ENCODE data around the gene NMB.
"Not testable (repeated sequence)": the region's sequence is repeated elsewhere in the genome, so short reads cannot be mapped to it uniquely, and the experiment has no call there.

The NMB gene

GRCh38 chr15:84658080-84658787 lies at the start of gene NMB:
Gene NMB, minus strand, starts transcription at chr15:84658199. Its CDS starts 47 bp downstream, at chr15:84658152.
- peak; percentile 57 for DNase-seq (ENCODE audit: low spot score)

GRCh38 chr15:84703808-84704207 lies 45.8 kb upstream of the NMB start:
- no peak for DNase-seq (ENCODE audit: low spot score)

- DNase-seq (ENCODE audit: low spot score) = peak; percentile 80
These were observed 45.0 kb upstream of the NMB start for GRCh38 chr15:84702961-84703482.

- DNase-seq (ENCODE audit: low spot score) = no peak
These were observed 41.7 kb upstream of the NMB start for GRCh38 chr15:84699538-84700191.

GRCh38 chr15:84697236-84697990 lies 39.4 kb upstream of the NMB start:
- DNase-seq (ENCODE audit: low spot score) = no peak

- DNase-seq (ENCODE audit: low spot score) = no peak
These were observed 38.8 kb upstream of the NMB start for GRCh38 chr15:84696757-84697156.

- DNase-seq (ENCODE audit: low spot score) = no peak
These were observed 32.3 kb upstream of the NMB start for GRCh38 chr15:84690342-84690741.

GRCh38 chr15:84689858-84690257 lies 31.9 kb upstream of the NMB start:
- DNase-seq (ENCODE audit: low spot score) = no peak

GRCh38 chr15:84686446-84686845 lies 28.4 kb upstream of the NMB start:
- DNase-seq (ENCODE audit: low spot score) = not testable (repeated sequence)

- peak; percentile 39 for DNase-seq (ENCODE audit: low spot score)
These were observed 27.3 kb upstream of the NMB start for GRCh38 chr15:84685304-84685703.

GRCh38 chr15:84684092-84684491 lies 26.1 kb upstream of the NMB start:
- DNase-seq (ENCODE audit: low spot score) = no peak

- DNase-seq (ENCODE audit: low spot score) = no peak
These were observed 23.8 kb upstream of the NMB start for GRCh38 chr15:84681831-84682230.

- DNase-seq (ENCODE audit: low spot score) = no peak
These were observed 13.2 kb upstream of the NMB start for GRCh38 chr15:84671211-84671610.

GRCh38 chr15:84669726-84670125 lies 11.7 kb upstream of the NMB start:
- DNase-seq (ENCODE audit: low spot score) = peak; percentile 19

GRCh38 chr15:84668221-84668982 lies 10.4 kb upstream of the NMB start:
- DNase-seq (ENCODE audit: low spot score) = no peak

- no peak for DNase-seq (ENCODE audit: low spot score)
These were observed 8.4 kb upstream of the NMB start for GRCh38 chr15:84666373-84666772.

GRCh38 chr15:84661001-84661400 lies 3.0 kb upstream of the NMB start:
- no peak for DNase-seq (ENCODE audit: low spot score)

GRCh38 chr15:84659904-84660781 lies 2.1 kb upstream of the NMB start:
- DNase-seq (ENCODE audit: low spot score) = no peak

GRCh38 chr15:84658788-84659411 lies 901 bp upstream of the NMB start:
- no peak for DNase-seq (ENCODE audit: low spot score)

- DNase-seq (ENCODE audit: low spot score) = no peak
These were observed 285 bp downstream of the NMB start for GRCh38 chr15:84657748-84658079.

- no peak for DNase-seq (ENCODE audit: low spot score)
These were observed 1.0 kb downstream of the NMB start for GRCh38 chr15:84656972-84657371.

Measured in Ammon's horn (tissue), 1 donor.